GM18870 (cell line): ENCODE measurements around the gene MYO5A.
"Not testable (repeated sequence)": the region's sequence is repeated elsewhere in the genome, so short reads cannot be mapped to it uniquely, and the experiment has no call there.

Source experiments
- ATAC-seq: cut with Tn5 transposase; IDR thresholded peaks from one replicate; pipeline ENCODE4 v1.9.1; 2021; ENCODE audit warnings: moderate library complexity; ENCODE audit not compliant: unreplicated experiment

MYO5A gene

DNA sequence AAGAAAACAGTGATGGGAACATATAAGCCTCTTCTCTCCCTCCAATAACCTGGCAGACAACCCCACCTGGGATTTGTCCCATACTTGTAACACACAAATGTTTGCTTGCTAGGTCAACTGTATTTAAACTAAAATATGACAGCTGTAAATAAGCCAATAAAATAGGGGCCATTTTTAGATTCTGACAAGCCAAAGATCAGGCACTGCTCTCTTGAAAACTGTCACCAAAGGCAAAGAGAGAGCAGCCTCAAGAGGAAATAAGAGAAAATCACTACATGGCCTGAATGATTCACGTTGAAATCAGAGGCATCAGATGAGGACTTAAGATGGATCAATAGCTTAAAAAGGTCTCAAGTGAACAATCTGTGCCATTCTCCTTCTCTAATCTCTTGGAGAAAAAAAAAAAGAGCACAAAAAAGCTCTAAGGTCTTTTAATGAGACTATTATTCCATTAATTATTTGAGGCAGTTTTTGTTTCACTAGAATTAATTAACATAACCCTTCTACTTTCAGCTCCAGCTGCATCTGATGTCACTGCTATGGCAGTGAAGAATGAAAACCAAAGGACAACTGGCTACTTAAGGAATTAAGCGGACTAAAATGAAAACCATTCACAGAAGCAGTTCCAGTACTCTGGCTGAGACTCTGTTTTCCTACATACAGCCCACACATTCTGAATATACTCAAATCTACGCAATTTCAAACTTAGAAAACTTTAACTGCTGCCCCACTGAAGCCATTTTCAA, 19.0 kb downstream of the MYO5A start:
- ATAC-seq = no peak

DNA sequence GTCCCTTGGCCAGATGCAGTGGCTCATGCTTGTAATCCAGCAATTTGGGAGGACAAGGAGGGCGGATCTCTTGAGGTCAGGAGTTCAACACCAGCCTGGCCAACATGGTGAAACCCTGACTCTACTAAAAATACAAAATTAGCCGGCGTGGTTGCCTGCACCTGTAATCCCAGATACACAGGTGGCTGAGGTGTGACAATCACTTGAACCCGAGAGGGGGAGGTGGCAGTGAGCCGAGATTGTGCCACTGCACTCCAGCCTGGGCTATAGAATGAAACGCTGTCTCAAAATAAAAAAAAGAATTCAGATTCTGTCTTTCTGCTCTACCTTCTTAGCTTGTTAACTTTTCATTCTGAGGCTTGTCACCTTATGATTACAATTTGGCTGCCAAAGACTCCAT, 22.1 kb downstream of the MYO5A start:
- ATAC-seq = no peak

DNA sequence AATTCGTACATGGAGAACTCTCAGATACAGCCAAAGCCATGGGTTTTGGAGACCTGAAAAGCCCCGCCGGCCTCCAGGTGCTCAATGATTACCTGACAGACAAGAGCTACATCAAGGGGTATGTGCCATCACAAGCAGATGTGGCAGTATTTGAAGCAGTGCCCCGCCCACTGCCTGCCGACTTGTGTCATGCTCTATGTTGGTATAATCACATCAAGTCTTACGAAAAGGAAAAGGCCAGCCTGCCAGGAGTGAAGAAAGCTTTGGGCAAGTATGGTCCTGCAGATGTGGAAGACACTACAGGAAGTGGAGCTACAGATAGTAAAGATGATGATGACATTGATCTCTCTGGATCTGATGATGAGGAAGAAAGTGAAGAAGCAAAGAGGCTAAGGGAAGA, 23.5 kb downstream of the MYO5A start:
- no peak for ATAC-seq

- ATAC-seq = peak; percentile 77
These were observed 24.7 kb downstream of the MYO5A start for GRCh38 chr15:52503788-52504496.

DNA sequence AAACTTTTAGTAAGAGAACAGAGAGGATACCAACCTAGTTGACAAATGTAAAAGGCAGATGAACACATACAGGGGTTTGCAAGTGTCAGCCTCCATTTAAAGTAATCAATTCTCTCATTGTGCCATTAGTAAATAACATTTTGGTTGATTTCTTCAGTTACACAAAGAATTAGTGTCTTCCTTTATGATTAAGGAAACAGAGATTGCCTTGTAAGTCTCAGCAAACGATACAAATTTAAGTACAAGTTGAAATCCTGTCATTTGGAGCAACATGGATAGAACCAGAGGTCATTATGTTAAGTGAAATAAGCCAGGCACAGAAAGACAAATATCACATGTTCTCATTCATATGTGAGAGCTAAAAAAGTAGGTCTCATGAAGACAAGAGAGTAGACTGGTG, 26.1 kb downstream of the MYO5A start:
- ATAC-seq = no peak

GRCh38 chr15:52499506-52499905, 29.2 kb downstream of the MYO5A start:
- ATAC-seq = no peak

DNA sequence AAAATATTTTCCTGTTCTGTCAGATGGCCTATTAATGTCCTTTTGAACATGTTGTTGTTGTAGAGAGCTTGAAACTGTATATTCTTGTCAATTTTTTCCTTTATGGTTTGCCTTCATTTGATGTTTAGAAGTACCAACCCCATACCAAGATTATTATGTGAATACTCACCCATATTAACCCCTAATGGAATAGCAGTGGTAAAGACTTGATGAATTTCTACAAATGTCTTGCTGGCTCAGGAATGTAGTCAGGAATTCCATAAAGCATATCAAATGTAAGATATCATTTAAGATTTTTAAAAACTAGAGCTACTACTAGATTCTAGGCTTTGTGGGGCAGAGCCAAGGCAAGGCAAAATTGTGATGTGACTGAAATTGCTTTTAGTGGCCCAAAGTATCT, 30.0 kb downstream of the MYO5A start:
- no peak for ATAC-seq

DNA sequence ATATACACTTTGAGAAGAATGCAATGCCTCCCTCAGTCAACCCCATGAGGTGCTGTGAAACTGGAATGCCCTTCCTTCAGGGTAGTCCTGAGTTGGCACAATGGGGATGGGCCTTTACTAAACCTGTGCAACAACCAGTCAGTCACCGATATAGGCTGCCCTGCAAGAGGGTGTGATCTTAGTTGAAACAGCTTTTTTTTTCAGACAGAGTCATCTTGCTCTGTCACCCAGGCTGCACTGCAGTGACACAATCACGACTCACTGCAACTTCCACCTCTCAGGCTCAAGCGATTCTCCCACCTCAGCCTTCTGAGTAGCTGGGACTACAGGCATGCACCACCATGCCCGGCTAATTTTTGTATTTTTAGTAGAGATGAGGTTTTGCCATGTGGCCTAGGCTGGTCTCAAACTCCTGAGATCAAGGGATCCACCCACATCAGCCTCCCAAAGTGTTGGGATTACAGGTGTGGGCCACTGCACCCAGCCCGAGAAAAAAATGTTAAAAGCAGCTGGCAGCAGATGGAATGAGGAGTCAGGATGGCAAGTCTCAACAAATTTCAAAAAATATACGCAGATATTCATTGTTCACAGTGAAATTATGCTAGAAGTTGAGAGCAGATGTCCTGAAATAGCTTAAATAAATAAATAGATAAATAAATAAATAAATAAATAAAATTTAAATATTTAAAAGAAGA, 31.8 kb downstream of the MYO5A start:
- ATAC-seq = no peak

DNA sequence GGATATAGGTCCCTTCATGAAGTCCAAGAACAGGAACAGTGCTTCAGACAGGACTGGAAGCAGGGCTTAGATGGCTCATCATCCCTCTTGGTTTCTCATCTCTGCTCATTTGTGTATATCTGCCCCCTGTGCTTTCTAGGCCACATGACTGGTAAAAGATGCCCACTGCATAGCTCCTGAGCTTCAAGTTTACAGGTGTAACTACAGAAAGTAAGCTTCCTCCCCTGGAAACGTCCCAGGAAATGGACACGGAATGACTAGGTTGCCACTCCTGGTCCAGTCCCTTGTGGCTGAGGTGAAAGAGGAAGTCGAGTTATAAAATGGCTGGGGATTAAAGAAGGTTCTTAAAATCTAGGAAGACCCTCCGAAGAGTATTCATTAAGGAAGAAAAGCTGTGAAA, 32.5 kb downstream of the MYO5A start:
- no peak for ATAC-seq

GRCh38 chr15:52495125-52495524, 33.6 kb downstream of the MYO5A start:
- no peak for ATAC-seq

GRCh38 chr15:52493968-52494367, 34.7 kb downstream of the MYO5A start:
- ATAC-seq = no peak

- ATAC-seq = no peak
These were observed 36.5 kb downstream of the MYO5A start for GRCh38 chr15:52492132-52492531.

DNA sequence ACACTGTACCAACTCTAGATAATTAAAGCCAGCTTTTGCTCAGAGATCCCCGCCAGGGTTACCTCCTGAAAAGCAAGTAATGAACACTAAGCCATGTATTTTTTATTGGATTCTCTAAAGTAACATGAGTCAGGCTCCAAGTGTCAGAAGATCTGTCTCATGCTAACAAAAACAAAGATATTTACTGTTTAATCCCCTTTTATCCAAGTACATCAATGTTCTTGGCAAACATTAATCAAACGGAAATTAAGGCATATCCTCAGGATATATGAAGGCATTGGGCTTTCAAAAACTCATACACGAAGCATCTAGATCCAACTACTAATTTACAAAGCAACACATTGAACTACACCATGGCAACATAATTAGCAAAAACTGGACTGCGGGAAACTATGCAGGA, 37.2 kb downstream of the MYO5A start:
- no peak for ATAC-seq

DNA sequence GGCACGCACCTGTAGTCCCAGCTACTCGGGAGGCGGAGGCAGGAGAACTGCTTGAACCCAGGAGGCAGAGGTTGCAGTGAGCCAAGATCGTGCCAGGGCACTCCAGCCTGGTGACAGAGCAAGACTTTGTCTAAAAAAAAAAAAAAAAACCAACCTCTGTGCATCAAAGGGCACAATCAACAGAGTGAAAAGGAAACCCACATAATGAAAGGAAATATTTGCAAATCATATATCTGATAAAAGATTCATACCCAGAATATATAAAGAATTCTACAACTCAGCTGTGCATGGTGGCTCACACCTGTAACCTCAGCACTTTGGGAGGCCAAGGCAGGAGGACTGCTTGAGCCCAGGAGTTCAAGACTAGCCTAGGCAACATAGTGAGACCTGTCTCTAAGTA, 39.2 kb downstream of the MYO5A start:
- ATAC-seq = not testable (repeated sequence)

GRCh38 chr15:52488830-52489229, 39.9 kb downstream of the MYO5A start:
- ATAC-seq = no peak

- ATAC-seq = no peak
These were observed 42.4 kb downstream of the MYO5A start for GRCh38 chr15:52486003-52486996.

GRCh38 chr15:52485290-52485689, 43.4 kb downstream of the MYO5A start:
- ATAC-seq = no peak

- no peak for ATAC-seq
These were observed 45.0 kb downstream of the MYO5A start for GRCh38 chr15:52483707-52484106.

- peak; percentile 96 for ATAC-seq
These were observed 46.8 kb downstream of the MYO5A start for GRCh38 chr15:52481915-52482314.

GRCh38 chr15:52480990-52481389, 47.7 kb downstream of the MYO5A start:
- ATAC-seq = no peak

DNA sequence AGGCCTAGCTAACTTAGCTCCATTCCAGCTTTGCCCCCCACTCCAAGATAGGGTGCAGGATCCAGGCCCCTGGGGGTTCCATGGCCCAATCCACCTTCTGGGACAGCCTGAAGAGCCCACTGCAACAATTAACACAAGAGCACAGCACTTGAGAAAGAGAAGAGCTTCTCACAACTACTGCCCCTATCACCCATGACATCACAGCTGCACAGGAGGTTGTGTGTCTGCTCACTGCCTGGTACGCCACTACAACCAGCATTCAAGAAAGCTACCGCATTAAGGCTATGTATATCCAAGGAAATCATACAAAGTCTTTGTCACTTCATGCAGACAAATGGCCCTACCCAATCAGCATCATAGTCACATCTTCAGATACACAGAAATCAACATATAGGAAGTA, 62.0 kb downstream of the MYO5A start:
- ATAC-seq = no peak
